Activated CD8-positive, alpha-beta memory T cell treated with anti-CD3 and anti-CD28 coated beads for 1 hour (primary cell): ENCODE data around the gene FYCO1.

ENCODE experiments used
- DNase-seq, 2 donors: peaks; one replicate each; pipeline ENCODE4 v3.0.0-alpha.2; 2020; ENCODE audit warnings: low read depth in 1 of 2; ENCODE audit errors: extremely low read depth in 1 of 2

Gene FYCO1

DNA sequence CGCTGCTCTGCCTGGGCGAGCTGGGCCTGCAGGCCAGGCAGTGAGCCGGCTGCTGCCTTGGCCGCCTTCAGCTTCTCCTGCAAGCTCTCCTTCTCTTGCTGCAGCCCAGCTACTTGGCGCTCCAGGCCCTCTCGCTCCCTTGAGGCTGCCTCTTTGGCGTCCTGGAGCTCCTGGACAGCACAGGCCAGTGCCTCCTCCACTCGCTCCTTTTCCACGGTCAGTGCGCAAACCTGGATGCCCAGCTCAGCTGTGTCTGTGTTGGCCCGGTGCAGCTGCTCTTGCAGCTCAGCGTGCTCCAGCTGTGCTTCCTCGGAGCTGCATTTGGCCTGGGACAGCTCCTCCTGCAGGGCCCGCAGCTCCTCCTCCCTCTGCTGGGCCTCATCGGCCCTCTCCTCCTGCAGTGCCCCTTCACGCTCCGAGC, 29.2 kb downstream of the FYCO1 start:
- DNase-seq: no peak

GRCh38 chr3:45965653-45966052, 30.0 kb downstream of the FYCO1 start:
- no peak for DNase-seq

- no peak for DNase-seq
Observed at GRCh38 chr3:45965253-45965652, 30.4 kb downstream of the FYCO1 start.

DNA sequence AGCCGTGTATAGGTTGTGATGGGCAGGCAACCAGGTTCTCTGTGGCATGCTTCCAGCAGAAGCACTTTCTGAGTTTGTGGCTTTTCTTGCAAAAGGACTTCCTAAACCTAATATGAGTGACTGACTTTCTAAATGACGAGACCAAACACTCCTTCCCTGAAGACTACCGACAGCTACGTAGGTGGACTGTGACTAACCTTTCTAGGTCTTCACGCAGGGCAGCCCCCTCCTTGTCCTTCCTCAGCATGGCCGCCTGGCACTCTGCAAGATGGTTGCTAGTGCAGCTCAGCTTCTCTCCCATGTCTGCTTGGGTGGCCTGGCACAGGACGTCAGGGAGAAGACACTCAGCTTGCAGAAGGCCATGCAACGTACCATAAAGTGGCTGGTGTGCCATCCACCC, 31.5 kb downstream of the FYCO1 start:
- DNase-seq: no peak

- DNase-seq: no peak
Observed at GRCh38 chr3:45962033-45962432, 33.6 kb downstream of the FYCO1 start.

DNA sequence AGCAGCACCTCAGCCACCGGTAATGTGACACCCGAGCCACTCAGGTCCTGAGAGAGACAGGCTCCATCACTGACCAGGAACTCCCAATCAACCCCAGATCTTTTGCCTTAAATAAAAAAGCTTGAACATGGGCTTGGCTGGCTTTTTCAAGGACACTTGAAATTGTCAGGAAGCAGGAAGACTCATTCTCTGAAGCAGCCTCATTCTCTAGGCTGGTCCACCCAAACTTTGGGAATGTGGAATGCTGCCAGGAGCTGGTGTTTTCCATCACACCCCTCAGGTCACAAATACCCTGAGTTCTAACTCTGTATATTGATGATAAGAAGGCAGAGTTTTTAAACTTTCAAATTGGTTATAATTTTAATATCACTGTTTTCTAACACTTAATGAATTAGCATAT, 35.3 kb downstream of the FYCO1 start:
- no peak for DNase-seq

DNA sequence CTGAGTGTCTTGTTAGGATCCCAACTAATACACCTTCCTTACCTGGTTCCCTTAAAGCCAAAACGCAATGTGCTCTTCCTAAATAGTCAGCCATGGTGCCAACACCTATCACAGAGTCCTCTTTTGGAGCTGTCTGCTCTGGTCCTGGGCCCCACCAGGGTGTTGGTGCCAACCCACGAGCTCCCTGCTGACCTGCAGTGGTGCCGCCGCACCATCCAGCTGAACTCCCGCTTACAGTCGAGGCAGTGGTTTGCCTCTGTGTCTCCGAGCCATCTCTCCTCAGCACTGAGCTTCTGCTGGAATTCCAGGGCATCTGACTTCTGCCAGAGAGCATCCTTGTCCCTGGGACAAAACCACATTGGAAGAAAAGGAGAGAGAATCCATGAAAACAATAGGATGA, 36.4 kb downstream of the FYCO1 start:
- no peak for DNase-seq

DNA sequence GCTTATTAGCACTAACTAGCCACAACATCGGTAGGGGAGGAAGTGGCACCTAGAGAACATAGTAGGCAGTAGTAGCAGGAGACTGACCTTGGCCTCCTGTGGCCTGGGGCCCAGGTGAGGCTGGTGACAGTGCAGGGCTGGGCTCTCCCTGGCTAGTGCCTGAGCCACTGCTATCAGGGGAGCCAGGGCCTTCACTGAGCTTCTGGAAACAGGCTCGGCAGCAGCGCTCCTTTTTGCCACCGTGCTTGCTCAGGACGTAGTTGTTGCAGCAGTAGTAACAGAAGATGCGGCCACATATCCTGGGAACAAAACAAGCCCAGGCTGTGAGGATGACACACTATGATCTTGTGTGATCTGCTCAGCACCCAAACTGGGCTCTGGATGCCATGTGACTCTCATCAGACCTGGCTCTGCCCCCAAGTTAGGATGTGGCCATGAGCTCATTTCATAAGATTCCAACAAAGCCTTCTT, 37.3 kb downstream of the FYCO1 start:
- DNase-seq: no peak

- DNase-seq: no peak
Observed at GRCh38 chr3:45957586-45957985, 38.0 kb downstream of the FYCO1 start.

DNA sequence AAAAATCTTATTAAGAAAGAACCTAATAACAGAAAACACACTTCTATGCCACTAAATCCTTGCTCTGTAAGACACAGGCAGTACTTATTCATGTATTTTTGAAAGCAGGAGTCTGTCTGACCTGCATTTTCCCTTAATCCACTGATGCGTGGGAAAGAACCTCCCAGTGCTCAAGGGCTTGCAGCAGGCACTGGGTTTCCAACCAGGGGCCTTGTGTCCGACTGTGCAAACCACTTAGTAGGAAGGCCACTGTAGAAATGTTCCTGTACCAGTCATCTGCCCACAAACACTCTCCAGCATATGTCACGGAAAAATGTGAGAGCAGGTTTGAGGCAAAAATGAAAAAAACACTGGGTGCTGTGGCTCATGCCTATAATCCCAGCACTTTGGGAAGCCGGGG, 39.9 kb downstream of the FYCO1 start:
- no peak for DNase-seq

GRCh38 chr3:45955017-45955647, 40.5 kb downstream of the FYCO1 start:
- DNase-seq: no peak

DNA sequence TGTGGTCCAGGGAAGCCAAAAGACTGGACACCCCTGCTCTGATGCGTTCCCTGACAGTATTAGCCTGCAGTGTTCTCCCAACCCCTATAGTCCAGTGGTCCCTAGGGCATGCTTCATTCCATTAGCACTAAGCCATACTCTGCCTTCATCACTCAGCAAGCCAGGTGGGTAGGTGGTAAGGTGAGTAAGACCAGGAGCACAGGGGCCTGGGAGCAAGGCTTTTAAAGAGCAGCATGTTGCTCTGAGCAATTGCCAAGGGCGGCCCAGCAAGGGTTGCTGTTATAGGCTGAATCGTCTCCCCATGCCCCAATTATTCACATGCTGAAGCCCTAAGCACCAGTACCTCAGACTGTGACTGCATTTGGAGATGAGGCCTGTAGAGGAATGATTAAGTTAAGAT, 41.3 kb downstream of the FYCO1 start:
- no peak for DNase-seq

DNA sequence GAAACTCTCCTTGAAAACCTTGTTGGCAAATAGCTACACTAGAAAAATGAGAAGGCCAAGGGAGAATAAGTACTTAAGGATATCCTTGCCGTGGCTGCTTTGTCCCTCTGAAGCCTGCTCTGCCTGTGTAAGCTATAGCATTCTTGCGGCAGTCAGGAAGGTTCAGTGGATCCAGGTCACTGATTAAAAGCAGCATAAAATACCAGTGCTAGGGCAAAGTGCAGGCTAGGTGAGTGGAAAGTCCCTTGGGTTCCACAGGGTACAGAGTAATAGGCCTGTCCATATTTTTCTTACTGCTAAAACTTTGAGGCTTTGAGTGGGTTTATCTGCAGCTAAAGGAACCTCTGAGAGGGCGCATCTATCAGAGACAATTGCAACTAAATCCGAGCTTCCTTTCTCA, 42.1 kb downstream of the FYCO1 start:
- no peak for DNase-seq

- no peak for DNase-seq
Observed at GRCh38 chr3:45952456-45952855, 43.2 kb downstream of the FYCO1 start.

DNA sequence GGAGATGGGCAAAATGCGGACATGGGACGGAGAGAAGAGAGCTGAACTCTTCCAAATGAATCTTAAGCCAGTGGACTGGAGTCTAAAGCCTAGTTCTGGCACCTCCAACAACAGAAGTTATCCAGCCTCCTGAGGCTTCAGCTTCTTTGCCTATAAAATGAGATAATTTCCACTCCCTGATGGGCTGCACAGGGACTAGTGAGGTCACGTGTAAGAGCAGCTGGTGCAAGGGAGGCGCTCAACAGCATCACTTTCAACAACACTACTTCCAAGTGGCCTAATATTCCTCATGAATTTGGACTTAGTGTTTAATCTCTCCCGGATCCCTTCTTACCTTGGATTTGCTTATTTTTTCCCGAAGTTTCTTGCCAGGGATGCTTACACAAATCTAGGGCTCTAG, 43.7 kb downstream of the FYCO1 start:
- DNase-seq: no peak

DNA sequence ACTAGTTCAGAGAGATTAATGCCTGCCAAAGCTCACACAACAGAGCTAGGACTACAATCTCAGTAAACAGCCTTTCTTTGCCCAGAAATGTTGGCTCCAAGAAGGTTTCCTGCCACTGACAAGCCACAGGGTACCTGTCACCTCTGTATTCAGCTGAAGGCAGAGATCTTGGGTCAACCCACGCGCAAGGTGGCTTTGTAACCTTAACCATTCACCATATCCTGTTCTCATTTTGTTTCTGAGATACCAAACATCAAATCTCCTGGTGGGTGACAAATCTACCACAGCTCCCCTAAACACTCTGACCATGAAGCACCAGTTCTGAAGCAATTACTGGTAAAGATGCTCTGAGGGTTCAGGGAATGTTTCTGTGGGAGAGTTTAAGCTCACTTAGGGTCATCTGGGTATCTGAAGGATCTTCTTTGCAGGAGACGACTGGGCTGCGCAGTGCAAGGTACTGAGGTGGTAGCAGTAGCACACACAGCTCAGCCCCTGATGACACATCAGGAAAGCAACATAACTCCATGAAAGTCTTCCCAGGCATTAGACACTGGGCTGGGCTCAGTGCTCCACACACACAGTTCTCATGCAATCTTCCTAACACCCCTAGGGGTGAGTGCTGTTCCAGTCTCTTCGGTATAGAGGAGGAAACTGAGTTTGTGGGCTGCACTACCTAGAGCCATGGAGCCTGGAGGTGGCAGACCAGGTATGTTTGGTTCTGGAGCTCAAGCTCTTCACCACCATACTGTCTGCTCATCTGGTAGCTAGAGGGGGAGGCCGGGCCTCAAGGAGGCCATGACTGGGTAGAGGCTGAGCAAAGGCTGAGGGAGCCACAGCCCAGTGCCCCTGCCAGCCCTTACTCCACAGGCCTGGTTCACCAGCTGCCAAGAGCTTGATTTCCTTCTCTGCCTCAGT, 44.7 kb downstream of the FYCO1 start:
- no peak for DNase-seq

DNA sequence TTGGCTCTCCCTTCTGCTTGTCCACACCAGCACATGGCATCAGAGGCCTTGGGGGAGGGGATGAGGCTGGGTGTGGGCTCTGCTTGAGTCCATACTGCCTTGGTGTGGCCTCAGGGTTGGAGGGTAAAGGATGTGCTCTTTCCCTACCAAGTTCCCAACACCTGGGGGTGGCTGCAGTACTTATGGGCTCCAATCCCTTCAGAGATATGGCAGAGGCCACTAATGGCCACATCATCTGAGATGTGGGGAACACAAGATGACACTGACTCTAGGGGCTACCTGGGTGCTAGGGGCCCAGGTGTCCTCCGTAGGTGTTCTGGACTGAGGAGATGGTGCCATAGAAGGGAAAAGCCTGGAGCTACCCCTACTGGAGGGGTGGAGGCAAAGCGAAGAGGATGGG, 45.5 kb downstream of the FYCO1 start:
- DNase-seq: no peak

- no peak for DNase-seq
Observed at GRCh38 chr3:45949432-45949831, 46.2 kb downstream of the FYCO1 start.

DNA sequence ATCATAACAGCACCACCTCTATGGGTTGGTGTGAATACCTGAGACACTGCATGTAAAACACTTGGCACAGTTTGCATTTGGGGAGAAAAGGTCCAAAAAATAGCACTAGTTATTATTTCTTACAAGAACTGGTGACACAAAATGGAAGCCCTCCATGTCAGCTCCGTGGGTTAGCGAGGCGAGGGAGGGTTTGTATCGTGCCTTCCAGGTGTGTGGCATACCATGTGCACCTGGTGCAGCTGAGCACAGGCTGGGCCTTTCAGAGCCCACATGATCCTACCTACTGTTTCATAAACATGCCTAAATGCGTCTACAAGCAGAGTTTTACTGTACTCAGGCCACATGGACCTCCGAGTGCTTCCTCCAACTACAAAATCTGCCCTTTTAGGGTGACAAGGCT, 46.7 kb downstream of the FYCO1 start:
- DNase-seq: no peak

DNA sequence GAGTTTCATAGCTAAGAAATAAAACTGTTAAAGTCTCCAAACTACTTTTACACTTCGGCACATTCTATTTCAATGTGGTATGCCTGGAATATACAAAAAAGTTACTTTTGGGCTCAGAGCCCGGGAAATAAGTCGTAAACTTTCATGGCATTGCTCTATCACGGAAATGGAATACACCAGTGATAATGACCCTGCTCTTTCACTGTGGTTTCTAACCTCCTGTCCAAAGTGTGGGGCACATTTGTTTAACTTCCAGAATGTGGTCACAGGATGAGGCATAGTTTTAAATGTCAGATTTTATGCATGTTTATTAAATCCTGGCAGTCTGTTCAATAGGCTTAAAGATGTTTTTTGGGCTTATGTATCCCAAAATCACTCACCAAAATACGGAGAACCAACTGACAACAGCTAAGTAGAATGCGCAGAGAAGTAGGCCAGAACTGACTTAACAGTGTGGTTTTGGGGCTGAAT, 47.3 kb downstream of the FYCO1 start:
- no peak for DNase-seq

- DNase-seq: no peak
Observed at GRCh38 chr3:45947361-45947760, 48.3 kb downstream of the FYCO1 start.

- DNase-seq: no peak
Observed at GRCh38 chr3:45946875-45947274, 48.7 kb downstream of the FYCO1 start.
